Activated CD8-positive, alpha-beta T cell treated with anti-CD3 and anti-CD28 coated beads for 36 hours (primary cell): ENCODE data around the gene IRGC. TPM values are rescaled to one million over a fixed set of nuclear protein-coding genes. Genes with fewer than 3 reads are reported as not detected.

Experiments used
- ATAC-seq: fragments of 200-7000 bp; cut with Tn5 transposase; one replicate; pipeline ENCODE4 v1.10.0; 2021; ENCODE audit warnings: mild to moderate bottlenecking, moderate library complexity
- CTCF ChIA-PET: fragments of 350-600 bp; sonication (Branson Sonifier 250); formaldehyde crosslinking; loops from one replicate; lab custom pipeline; 2021; ENCODE audit warnings: antibody characterized with exemption; lab: Charles Lee
- POLR2A ChIA-PET: fragments of 350-600 bp; sonication (Branson Sonifier 250); formaldehyde crosslinking; loops from one replicate; lab custom pipeline; 2021; ENCODE audit warnings: antibody characterized with exemption; lab: Charles Lee
- DNase-seq: peaks from one replicate; pipeline ENCODE4 v3.0.0-alpha.2; 2020
- H3K27ac Mint-ChIP-seq: one replicate; pipeline ENCODE4 v1.8.0; 2021; ENCODE audit warnings: mild to moderate bottlenecking, mixed read lengths
- H3K27me3 Mint-ChIP-seq: one replicate; pipeline ENCODE4 v1.8.0; 2021; ENCODE audit warnings: mixed read lengths
- H3K36me3 Mint-ChIP-seq: one replicate; pipeline ENCODE4 v1.8.0; 2021; ENCODE audit warnings: low read depth, mixed read lengths
- H3K4me1 Mint-ChIP-seq: one replicate; pipeline ENCODE4 v1.8.0; 2021; ENCODE audit warnings: low read depth, mixed read lengths
- H3K4me3 Mint-ChIP-seq: one replicate; pipeline ENCODE4 v1.8.0; 2021; ENCODE audit warnings: mild to moderate bottlenecking, moderate library complexity, mixed read lengths
- H3K9me3 Mint-ChIP-seq: one replicate; pipeline ENCODE4 v1.8.0; 2021; ENCODE audit warnings: mixed read lengths
- intact Hi-C: fragments of 100-400 bp; cut with micrococcal nuclease; formaldehyde crosslinking; loops from one replicate; pipeline ENCODE4 v1.10.0; 2022
- total RNA-seq, 2 experiments: library from RNA; stranded (reverse); gene quantifications; one replicate each; pipeline ENCODE4 v1.2.3, GENCODE V29; 2021
- TF ChIP-seq, protein P1 (sequence below): fragments of 200-600 bp; IDR thresholded peaks from one replicate; pipeline ENCODE4 v1.8.0; 2022; ENCODE audit warnings: antibody characterized with exemption, mild to moderate bottlenecking

IRGC gene
- total RNA-seq, 2 experiments from 2014 or later = not detected

- TF ChIP-seq, protein P1, sequence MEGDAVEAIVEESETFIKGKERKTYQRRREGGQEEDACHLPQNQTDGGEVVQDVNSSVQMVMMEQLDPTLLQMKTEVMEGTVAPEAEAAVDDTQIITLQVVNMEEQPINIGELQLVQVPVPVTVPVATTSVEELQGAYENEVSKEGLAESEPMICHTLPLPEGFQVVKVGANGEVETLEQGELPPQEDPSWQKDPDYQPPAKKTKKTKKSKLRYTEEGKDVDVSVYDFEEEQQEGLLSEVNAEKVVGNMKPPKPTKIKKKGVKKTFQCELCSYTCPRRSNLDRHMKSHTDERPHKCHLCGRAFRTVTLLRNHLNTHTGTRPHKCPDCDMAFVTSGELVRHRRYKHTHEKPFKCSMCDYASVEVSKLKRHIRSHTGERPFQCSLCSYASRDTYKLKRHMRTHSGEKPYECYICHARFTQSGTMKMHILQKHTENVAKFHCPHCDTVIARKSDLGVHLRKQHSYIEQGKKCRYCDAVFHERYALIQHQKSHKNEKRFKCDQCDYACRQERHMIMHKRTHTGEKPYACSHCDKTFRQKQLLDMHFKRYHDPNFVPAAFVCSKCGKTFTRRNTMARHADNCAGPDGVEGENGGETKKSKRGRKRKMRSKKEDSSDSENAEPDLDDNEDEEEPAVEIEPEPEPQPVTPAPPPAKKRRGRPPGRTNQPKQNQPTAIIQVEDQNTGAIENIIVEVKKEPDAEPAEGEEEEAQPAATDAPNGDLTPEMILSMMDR = no peak
- peaks cover 8% of the 10 kb centered on the region for H3K27me3 Mint-ChIP-seq
- DNase-seq = no peak
- no peak overlapping the region for H3K27ac Mint-ChIP-seq
- intact Hi-C loops = no loop called here
- H3K9me3 Mint-ChIP-seq = peaks cover 5% of the 10 kb centered on the region
- POLR2A ChIA-PET = no interaction called here
- ATAC-seq = no peak
- CTCF ChIA-PET = interaction anchor here (1.6 kb wide), 1 partner anchor 29 kb away, joined by 4 read pairs; no protein-coding TSS in a partner anchor
- no peak overlapping the region for H3K4me3 Mint-ChIP-seq
- no peaks in the 10 kb centered on the region for H3K4me1 Mint-ChIP-seq
- no peaks in the 10 kb centered on the region for H3K36me3 Mint-ChIP-seq
Measured at GRCh38 chr19:43707158-43707712, 8.6 kb upstream of the IRGC start.

GRCh38 chr19:43708716-43709115 lies 7.2 kb upstream of the IRGC start:
- DNase-seq (no peak), ATAC-seq (no peak)
- ChIA-PET CTCF (interaction anchor here (1.5 to 2.0 kb wide), 3 partner anchors 27 to 40 kb away, joined by 4 to 5 read pairs (median 4); no protein-coding TSS in a partner anchor), POLR2A (no interaction called here)
- intact Hi-C loops = no loop called here
- Mint-ChIP-seq H3K4me3 (no peak overlapping the region), H3K9me3 (peaks cover 5% of the 10 kb centered on the region), H3K36me3 (no peaks in the 10 kb centered on the region), H3K4me1 (no peaks in the 10 kb centered on the region), H3K27ac (no peak overlapping the region), H3K27me3 (peaks cover 8% of the 10 kb centered on the region)
- TF ChIP-seq, protein P1 = no peak

GRCh38 chr19:43711751-43712355 lies 4.0 kb upstream of the IRGC start:
- CTCF ChIA-PET = interaction anchor here (0.5 to 1.5 kb wide), 2 partner anchors 31 to 33 kb away, joined by 3 read pairs; no protein-coding TSS in a partner anchor
- H3K4me1 Mint-ChIP-seq = no peaks in the 10 kb centered on the region
- ATAC-seq = no peak
- no peak overlapping the region for H3K27ac Mint-ChIP-seq
- peaks cover 6% of the 10 kb centered on the region for H3K27me3 Mint-ChIP-seq
- no peak for DNase-seq
- intact Hi-C loops = no loop called here
- H3K9me3 Mint-ChIP-seq = peaks cover 5% of the 10 kb centered on the region
- POLR2A ChIA-PET = no interaction called here
- H3K4me3 Mint-ChIP-seq = no peak overlapping the region
- TF ChIP-seq, protein P1 = no peak
- H3K36me3 Mint-ChIP-seq = no peaks in the 10 kb centered on the region

- Mint-ChIP-seq H3K27ac (no peak overlapping the region), H3K9me3 (peaks cover 5% of the 10 kb centered on the region), H3K27me3 (peaks cover 6% of the 10 kb centered on the region), H3K36me3 (no peaks in the 10 kb centered on the region), H3K4me3 (no peak overlapping the region), H3K4me1 (no peaks in the 10 kb centered on the region)
- intact Hi-C loops = no loop called here
- ATAC-seq = no peak
- TF ChIP-seq, protein P1 = no peak
- POLR2A ChIA-PET = interaction anchor here (0.6 kb wide), 1 partner anchor 226 kb away, joined by 3 read pairs; no protein-coding TSS in a partner anchor
- CTCF ChIA-PET = no interaction called here
- no peak for DNase-seq
Measured at GRCh38 chr19:43713208-43713607, 2.7 kb upstream of the IRGC start.

DNA sequence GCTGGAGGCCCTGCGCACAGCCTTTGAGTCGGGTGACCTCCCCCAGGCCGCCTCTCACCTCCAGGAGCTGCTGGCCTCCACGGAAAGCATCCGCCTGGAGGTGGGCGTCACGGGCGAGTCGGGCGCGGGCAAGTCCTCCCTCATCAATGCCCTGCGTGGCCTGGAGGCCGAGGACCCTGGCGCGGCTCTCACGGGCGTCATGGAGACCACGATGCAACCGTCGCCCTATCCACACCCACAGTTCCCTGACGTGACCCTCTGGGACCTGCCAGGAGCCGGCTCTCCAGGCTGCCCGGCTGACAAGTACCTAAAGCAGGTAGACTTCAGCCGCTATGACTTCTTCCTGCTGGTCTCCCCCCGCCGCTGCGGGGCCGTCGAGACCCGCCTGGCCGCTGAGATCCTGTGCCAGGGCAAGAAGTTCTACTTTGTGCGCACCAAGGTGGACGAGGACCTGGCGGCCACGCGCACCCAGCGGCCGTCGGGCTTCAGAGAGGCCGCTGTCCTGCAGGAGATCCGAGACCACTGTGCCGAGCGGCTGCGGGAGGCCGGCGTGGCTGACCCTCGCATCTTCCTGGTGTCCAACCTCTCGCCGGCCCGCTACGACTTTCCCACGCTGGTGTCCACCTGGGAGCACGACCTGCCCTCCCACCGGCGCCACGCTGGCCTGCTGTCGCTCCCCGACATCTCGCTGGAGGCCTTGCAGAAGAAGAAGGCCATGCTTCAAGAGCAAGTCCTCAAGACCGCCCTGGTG lies 2.9 kb downstream of the IRGC start:
- no peaks in the 10 kb centered on the region for H3K36me3 Mint-ChIP-seq
- no peak overlapping the region for H3K27ac Mint-ChIP-seq
- no peak for DNase-seq
- no peaks in the 10 kb centered on the region for H3K4me1 Mint-ChIP-seq
- no peak for ATAC-seq
- intact Hi-C loops = no loop called here
- peaks cover 1% of the 10 kb centered on the region for H3K27me3 Mint-ChIP-seq
- POLR2A ChIA-PET = no interaction called here
- TF ChIP-seq, protein P1 = no peak
- H3K4me3 Mint-ChIP-seq = no peak overlapping the region
- CTCF ChIA-PET = no interaction called here
- no peaks in the 10 kb centered on the region for H3K9me3 Mint-ChIP-seq
